Stimulated activated CD4-positive, alpha-beta T cell treated with anti-CD3 and anti-CD28 coated beads, Interleukin-1b, Interleukin-23, amount 100 ng/mL, for 4 hours (primary cell): Measurements from ENCODE around the gene ADAM11.

Source experiments
- DNase-seq, 2 donors: peaks; one replicate each; pipeline ENCODE4 v3.0.0-alpha.2; 2020; ENCODE audit warnings: low read depth in 2 of 2

Gene ADAM11

DNA sequence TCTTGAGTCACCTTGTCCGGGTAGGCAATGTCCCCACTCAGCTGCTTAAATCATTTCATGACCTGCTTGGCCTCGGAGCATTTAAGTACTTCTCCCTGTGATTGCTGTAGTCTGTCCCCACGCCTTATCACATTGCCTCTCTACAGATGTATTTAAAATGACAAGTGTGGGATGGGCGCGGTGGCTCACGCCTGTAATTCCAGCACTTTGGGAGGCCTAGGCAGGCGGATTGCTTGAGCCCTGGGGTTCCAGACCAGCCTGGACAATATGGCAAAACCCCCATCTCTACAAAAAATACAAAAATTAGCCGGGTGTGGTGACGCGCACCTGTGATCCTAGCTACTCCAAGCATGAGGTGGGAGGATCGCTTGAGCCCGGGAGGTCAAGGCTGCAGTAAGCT lies 72.6 kb downstream of the ADAM11 start:
- no peak for DNase-seq
